M059J (cell line): Measurements from ENCODE around the gene GPC6. TPM values are rescaled to one million over a fixed set of nuclear protein-coding genes. Genes with fewer than 3 reads are reported as not detected.

Source experiments
- DNase-seq: peaks from one replicate; pipeline ENCODE4 v3.0.0-alpha.2; 2012; ENCODE audit warnings: low read depth
- total RNA-seq: library from RNA; depleted of rRNA; stranded (reverse); fragments of >200 nt; shearing (Covaris generic); gene quantifications from 2 replicates; pipeline ENCODE4 v1.2.3, GENCODE V29; 2014

Gene GPC6
- total RNA-seq, 1 experiment from 2014 or later: 0.71 TPM

GRCh38 chr13:94408314-94409036 is 1181.9 kb downstream of the GPC6 start:
- DNase-seq: no peak

GRCh38 chr13:94411747-94412146 is 1185.1 kb downstream of the GPC6 start:
- no peak for DNase-seq

- DNase-seq: no peak
These were observed 1186.4 kb downstream of the GPC6 start for GRCh38 chr13:94412870-94413597.

GRCh38 chr13:94413598-94413944 is 1187.0 kb downstream of the GPC6 start:
- no peak for DNase-seq

DNA sequence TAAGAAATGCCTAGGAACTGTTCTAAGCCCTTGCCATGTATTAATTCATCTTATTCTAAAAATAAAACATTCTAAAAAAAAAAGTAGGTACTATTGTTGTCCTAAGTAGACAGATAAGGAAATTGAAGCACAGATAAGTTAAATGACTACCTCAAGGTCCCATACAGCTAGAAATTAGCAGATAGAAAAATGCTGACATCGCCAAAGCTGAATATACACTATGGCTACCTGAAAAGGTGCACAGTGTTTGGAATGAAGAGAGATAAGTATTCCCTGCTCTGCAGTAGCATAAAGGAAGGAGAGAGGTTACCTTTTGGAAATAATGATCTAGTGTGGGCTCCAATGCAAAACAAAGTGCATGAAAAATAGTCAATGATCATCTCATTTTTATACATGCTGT is 1187.5 kb downstream of the GPC6 start:
- no peak for DNase-seq

DNA sequence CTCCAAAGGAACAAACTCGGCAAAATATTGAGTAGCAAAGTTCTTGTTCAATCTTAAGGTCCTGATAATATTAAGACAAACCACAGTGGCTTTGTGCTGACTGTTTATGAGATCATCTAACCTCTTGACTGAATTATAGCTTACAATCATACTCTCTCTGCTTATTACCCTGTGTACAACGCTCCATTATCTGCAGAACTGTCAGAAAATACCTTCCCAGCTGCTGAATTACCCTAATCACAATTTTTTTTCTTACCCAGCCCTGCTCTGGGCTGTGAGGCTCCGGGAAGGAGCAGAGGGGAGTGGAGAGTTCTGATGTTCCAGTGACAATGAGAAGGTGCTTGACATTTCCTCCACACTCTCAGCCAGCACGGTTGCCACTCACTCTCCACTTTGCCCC is 1188.1 kb downstream of the GPC6 start:
- no peak for DNase-seq

DNA sequence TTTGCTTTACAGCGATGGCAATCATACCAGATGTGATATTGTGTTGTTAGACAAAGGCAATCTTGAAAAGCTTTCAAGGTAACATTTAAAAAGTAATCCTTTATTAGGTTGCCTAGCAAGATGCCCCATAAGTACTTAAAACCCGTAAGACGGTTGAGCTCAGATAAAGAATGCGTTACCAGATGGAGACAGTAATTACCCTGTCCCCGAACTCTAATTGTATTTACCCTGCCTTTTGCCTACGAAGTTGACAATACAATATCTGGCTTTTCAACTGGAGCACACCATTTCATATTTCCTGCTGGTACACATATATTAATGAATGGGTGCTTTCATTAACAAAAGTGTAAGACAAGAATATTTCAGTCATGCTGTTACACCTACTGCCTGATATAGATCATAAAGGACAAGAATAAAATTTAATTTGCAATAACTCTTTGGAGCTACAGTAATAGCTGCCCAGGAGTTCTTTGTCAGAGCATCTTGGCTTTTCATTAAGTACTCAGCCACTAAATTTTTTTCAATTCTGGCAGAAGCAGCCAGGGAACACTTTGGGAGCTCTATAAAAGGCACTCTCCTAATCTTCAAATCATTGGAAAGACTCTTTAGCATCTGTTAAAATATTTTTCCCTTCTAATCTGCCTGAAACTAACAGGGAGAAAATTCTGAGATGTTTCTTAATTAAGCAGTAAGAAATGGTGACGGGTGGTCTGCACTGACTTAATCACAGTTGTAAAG is 1189.1 kb downstream of the GPC6 start:
- no peak for DNase-seq

- peak; percentile 4 for DNase-seq
These were observed 1190.0 kb downstream of the GPC6 start for GRCh38 chr13:94416454-94417080.

DNA sequence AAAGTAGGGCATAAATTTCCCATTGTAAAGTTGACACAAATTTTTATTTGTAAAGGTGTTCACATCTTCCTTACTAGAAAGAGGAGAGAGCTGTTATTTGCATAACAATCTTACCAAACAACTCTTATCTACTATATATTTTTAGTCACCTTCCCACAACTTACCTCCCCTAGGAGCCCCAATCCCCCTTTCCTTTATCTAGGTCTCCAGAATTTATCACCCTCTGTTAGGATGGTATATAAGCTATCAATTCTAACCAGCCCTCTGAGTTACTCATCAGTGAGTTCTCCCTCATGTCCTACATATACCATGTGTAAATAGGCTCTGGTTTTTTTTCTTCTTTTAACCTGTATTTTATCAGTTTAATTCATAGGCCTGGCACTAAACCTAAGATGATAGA is 1190.7 kb downstream of the GPC6 start:
- no peak for DNase-seq

GRCh38 chr13:94419304-94419924 is 1192.8 kb downstream of the GPC6 start:
- DNase-seq: peak; percentile 3

DNA sequence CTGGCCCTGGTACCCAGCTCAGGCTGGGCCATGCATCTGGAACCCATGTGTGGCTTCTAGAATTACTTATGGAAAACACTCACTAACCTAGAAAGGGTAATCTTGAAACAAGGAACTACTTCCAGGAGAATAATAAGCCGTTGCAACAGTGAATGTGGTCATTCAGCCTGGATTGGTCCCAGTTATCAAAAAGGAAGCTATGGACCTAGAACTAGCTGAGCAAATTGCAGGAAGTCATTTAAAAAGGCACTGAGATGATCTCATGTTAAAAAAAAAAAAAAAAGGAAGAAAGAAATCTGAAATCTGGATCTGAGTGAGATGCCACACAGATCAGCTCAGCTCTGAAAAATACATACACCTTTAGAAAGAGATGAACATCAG is 1193.3 kb downstream of the GPC6 start:
- no peak for DNase-seq

DNA sequence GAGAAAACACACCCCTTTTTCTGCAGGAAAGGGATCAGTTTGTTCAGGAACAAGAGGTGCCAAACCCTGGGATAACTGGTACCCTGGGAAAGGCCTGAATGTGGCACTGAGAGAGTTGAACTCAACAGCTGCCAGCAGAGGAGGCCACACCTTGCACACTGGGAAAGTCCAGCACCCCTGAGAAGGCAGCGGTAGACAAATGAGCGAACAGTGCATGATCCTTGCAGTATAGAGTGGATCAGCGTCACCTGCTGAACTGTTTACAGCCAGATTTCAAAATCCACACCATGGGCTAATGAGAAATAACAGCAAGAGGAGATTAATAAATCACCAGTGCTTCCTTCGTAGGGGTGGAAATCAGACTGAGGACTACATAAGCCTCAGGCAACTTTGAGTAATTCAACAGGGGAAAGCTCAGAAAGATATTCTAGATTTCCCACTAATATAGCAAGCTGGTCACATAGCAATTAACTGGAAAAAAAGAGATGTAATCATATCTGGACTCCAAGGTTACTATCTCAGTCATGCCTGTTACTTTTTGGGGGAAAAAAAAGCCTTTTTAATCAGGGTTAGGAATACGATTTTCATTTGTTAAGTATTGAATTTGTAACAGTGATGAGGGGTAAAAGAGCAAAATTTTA is 1200.8 kb downstream of the GPC6 start:
- DNase-seq: no peak

GRCh38 chr13:94431574-94431973 is 1205.0 kb downstream of the GPC6 start:
- no peak for DNase-seq

DNA sequence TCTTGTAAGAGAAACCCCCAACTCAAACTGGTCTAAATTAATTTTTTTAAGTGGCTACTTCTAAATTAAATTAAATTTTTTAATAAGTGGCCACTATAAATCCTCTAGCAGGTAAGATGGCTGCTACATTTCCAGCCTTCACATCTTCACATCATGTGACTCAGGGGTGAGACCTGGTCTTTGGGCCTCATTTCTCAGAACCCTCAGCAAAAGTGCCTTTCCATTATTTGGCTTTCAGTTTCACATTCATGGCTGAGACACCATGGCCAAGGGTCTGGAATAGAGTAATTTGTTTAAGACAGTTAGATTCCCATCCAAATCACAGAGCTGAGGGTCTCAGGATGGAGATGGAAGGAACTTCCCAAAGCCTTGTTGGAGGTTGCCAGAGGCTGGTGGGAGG is 1205.4 kb downstream of the GPC6 start:
- no peak for DNase-seq

DNA sequence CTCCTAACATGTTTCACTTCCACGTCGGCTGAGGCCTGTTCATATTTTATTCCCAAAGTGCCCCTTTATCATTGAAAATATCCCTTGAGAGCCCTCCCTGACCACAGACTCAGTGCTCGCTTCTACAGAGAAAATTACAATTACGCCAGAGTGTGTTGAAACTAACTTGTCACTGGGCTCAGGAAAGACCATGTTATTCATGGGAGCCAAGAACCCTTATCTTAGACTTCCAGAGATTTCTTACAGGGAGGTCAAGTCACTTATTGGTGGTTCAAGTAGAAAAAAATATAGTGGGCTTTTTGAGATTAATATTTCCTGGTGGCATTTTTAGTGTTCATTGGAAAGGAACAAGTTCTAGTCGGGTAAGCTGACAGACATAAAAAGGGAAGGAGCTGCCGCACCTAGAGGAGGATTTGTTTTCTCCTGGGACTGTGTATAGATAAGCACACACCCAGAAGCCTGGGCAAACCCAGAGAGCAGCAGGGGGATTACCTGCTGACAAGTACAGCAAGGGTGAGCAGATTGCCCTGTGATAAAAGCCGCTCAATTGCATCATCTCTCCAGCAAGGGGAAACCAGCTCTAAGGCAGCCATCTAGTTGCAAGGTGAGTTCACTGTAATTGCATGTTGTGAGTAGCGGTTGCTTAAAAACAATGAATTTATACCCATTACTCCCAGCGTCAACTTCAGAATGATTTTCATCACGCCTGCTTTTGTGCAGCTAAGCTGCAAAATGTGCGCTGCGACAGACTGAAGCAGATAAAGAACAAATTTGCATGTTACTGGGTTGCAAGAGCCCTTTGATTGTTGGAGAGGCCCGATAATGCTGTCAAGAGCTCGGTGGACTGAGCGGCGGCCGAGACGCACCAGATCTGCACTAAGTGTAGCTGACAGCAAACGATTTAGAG is 1206.7 kb downstream of the GPC6 start:
- no peak for DNase-seq

DNA sequence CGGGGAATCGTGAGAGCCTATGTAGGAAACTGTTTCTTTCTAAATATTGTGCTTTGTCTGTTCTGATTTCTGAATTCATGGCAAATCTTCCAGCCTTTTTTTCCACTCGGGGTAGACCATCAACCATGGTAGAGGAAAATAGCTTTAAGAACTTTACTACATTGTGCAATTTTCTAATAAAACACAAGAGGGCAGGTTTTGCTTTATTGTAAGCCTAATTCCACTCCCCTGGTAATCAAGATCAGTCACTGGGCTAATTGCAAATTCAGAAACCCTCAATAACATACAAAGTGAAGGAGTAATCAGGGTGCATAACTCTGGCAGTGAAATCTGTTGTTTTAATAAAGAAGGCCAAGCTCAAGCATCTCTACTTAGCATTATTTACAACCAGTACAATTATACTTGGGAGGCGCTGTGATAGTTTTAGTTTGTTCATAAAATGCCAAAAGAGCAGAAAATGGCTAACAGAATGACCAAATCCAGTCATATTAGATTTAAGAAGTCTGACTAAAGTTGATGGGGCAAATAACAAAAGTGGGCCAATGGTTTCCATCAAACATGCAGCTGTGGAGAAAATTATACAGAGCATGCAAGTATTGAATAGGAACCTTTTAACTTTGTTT is 1209.1 kb downstream of the GPC6 start:
- DNase-seq: peak; percentile 43

GRCh38 chr13:94444826-94445225 is 1218.2 kb downstream of the GPC6 start:
- no peak for DNase-seq

- DNase-seq: no peak
These were observed 1227.7 kb downstream of the GPC6 start for GRCh38 chr13:94454334-94454733.

- peak; percentile 25 for DNase-seq
These were observed 1228.3 kb downstream of the GPC6 start for GRCh38 chr13:94454906-94455305.

GRCh38 chr13:94455414-94455813 is 1228.8 kb downstream of the GPC6 start:
- DNase-seq: no peak
